ENCODE measurements around the gene MAP1LC3C.

DNA sequence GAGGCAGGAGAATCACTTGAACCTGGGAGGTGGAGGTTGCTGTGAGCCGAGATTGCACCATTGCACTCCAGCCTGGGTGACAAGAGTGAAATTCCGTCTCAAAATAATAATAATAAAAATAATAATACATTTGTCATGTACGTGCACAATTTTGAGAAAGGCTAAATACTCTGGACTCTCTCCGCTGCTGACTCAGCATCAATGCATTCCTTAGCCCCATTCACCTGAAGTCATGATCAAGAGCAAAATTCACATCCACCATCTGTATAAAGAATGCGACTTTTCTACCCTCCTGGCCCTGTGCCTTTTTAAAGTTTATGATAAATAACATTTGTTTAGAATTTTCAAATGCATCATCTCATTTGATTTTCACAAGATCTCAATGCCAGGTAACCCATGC, 35.5 kb upstream of the MAP1LC3C start:
- TF ChIP-seq, protein P1, sequence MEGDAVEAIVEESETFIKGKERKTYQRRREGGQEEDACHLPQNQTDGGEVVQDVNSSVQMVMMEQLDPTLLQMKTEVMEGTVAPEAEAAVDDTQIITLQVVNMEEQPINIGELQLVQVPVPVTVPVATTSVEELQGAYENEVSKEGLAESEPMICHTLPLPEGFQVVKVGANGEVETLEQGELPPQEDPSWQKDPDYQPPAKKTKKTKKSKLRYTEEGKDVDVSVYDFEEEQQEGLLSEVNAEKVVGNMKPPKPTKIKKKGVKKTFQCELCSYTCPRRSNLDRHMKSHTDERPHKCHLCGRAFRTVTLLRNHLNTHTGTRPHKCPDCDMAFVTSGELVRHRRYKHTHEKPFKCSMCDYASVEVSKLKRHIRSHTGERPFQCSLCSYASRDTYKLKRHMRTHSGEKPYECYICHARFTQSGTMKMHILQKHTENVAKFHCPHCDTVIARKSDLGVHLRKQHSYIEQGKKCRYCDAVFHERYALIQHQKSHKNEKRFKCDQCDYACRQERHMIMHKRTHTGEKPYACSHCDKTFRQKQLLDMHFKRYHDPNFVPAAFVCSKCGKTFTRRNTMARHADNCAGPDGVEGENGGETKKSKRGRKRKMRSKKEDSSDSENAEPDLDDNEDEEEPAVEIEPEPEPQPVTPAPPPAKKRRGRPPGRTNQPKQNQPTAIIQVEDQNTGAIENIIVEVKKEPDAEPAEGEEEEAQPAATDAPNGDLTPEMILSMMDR (conservative IDR thresholded peaks at IDR 0.05; ENCODE audit: low read depth, low read length): no peak
- no peak for TF ChIP-seq EZH2 (IDR thresholded peaks at IDR 0.05; ENCODE audit: low read length, unreplicated experiment)
